ENCODE results near the gene TMEM100. TPM values are rescaled to one million over a fixed set of nuclear protein-coding genes. Genes with fewer than 3 reads are reported as not detected.
A peak's percentile ranks its signal among the peaks of the same experiment; 100 is the strongest.

The TMEM100 gene
- total RNA-seq, 6 experiments from 2014 or later = 0.18 to 0.26 TPM; not detected in 4

DNA sequence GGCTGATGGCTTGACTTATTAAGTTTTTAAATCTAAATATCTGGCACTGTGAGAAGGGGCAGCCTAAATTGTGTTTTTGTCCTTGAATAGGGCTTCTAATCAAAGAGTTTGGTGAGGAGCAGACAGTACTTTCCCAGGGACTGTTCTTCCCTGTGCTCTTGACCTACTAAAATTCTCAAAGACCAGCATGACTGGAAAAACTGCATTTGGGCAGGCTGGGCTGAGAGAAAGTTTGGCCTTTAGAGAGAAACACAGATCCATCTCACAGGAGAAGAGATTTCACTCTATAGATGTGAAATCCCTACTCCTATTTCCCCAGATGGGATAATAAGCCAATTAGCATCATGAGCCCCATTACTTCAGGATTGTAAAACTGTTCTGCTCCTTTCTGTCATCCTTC is 35.5 kb upstream of the TMEM100 start:
- TF ChIP-seq, protein P1, sequence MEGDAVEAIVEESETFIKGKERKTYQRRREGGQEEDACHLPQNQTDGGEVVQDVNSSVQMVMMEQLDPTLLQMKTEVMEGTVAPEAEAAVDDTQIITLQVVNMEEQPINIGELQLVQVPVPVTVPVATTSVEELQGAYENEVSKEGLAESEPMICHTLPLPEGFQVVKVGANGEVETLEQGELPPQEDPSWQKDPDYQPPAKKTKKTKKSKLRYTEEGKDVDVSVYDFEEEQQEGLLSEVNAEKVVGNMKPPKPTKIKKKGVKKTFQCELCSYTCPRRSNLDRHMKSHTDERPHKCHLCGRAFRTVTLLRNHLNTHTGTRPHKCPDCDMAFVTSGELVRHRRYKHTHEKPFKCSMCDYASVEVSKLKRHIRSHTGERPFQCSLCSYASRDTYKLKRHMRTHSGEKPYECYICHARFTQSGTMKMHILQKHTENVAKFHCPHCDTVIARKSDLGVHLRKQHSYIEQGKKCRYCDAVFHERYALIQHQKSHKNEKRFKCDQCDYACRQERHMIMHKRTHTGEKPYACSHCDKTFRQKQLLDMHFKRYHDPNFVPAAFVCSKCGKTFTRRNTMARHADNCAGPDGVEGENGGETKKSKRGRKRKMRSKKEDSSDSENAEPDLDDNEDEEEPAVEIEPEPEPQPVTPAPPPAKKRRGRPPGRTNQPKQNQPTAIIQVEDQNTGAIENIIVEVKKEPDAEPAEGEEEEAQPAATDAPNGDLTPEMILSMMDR (IDR thresholded peaks at IDR 0.05) = no peak
- no peaks in the 10 kb centered on the region for H3K9me3 Mint-ChIP-seq
- no peak overlapping the region for H3K4me3 Mint-ChIP-seq
- peaks cover 11% of the 10 kb centered on the region for H3K36me3 Mint-ChIP-seq (ENCODE audit: low read depth)
- peaks cover 2% of the 10 kb centered on the region for H3K4me1 Mint-ChIP-seq (ENCODE audit: low read depth)
- H3K27me3 Mint-ChIP-seq (ENCODE audit: insufficient read depth) = no peaks in the 10 kb centered on the region; the same call in 1 of the 2 replicates
- no peak for DNase-seq
- H3K27ac Mint-ChIP-seq = no peak overlapping the region

DNA sequence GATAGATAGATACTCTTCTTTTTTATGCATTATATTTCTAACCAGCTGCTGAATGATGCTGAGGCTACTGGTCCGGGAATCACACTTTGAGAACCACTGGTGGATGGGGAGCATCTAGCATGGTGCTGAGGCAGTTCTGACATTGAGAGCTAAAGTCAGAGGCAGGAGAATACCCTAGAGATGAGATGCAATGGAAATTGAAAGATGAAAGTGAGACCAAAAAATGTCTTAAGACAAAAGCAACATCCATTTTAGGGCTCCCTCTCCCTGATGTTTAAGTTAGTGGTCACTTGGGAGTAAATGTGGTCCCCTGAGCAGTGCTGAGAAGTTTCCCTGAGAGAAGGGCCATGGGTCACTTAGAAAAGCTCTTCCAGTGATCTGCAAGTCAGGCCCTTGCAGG is 35.0 kb upstream of the TMEM100 start:
- no peak overlapping the region for H3K4me3 Mint-ChIP-seq
- no peak for DNase-seq

GRCh38 chr17:55756689-55757088 is 34.0 kb upstream of the TMEM100 start:
- TF ChIP-seq, protein P1 (IDR thresholded peaks at IDR 0.05) = no peak
- H3K9me3 Mint-ChIP-seq = no peaks in the 10 kb centered on the region
- peaks cover 11% of the 10 kb centered on the region for H3K36me3 Mint-ChIP-seq (ENCODE audit: low read depth)
- H3K4me1 Mint-ChIP-seq (ENCODE audit: low read depth) = peaks cover 16% of the 10 kb centered on the region
- H3K27me3 Mint-ChIP-seq (ENCODE audit: insufficient read depth) = no peaks in the 10 kb centered on the region; the same call in 1 of the 2 replicates
- H3K4me3 Mint-ChIP-seq = no peak overlapping the region
- H3K27ac Mint-ChIP-seq = no peak overlapping the region
- DNase-seq = no peak

More for the DNA sequence above, 35.0 kb upstream of the TMEM100 start:
- Mint-ChIP-seq H3K9me3 (no peaks in the 10 kb centered on the region), H3K27me3 (ENCODE audit: insufficient read depth) (no peaks in the 10 kb centered on the region; the same call in 1 of the 2 replicates), H3K4me1 (ENCODE audit: low read depth) (peaks cover 6% of the 10 kb centered on the region), H3K36me3 (ENCODE audit: low read depth) (peaks cover 11% of the 10 kb centered on the region), H3K27ac (no peak overlapping the region)
- TF ChIP-seq, protein P1 (IDR thresholded peaks at IDR 0.05) = no peak

- Mint-ChIP-seq H3K27me3 (ENCODE audit: insufficient read depth) (peaks cover 1% of the 10 kb centered on the region; the same call in 1 of the 2 replicates), H3K9me3 (no peaks in the 10 kb centered on the region), H3K36me3 (ENCODE audit: low read depth) (peaks cover 11% of the 10 kb centered on the region), H3K27ac (peak overlapping the region; percentile 79), H3K4me3 (peak overlapping the region; percentile 91), H3K4me1 (ENCODE audit: low read depth) (peaks cover 24% of the 10 kb centered on the region)
- TF ChIP-seq, protein P1 (IDR thresholded peaks at IDR 0.05) = no peak
- DNase-seq = no peak
Measured at GRCh38 chr17:55751720-55752250, 29.1 kb upstream of the TMEM100 start.

DNA sequence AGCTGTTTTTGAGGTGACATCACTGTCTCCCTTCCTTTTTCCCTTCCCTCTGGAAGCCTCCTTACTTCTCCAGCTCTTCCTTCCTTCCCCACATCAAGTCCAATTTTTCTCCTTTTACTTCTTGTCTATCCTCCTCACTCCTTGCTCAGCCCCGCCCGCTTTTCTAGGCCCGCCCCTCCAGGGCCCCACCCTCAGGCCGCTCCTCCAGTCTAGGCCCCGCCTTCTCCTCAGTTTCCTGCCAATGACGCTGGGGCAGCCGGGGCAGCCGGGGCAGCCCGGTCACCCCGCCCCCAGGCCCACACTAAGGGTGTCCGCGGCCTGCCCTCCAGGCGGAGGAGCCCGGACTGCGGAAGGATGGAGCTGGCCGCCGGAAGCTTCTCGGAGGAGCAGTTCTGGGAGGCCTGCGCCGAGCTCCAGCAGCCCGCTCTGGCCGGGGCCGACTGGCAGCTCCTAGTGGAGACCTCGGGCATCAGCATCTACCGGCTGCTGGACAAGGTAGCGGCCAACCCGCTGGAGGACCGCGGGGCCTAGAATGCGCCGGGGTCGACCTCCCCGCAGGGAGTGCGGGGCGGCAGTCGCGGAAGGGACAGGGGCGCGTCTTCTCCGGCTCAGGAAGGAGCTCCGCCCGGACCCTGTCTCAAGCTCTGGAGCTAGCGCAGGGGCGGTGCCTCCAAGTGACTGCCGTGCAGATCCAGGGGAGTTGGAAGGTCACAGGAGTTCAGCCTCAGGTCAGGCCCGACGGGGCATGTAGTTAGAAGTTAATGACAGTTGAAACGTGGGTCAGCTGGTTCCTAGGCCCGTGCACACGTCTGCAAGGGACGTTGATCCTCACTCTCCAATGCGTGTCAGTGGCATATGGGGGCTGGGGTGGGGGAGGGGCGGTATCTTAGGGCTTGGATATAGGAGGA is 28.3 kb upstream of the TMEM100 start, which contains the start of gene PCTP:
Gene PCTP, plus strand, starts transcription at position 302 of the 908 bp plus-strand sequence. Its CDS starts 53 bp downstream, at position 355.
- TF ChIP-seq, protein P1 (IDR thresholded peaks at IDR 0.05) = peak; percentile 74
- peak within 1 kb of the TSS; percentile 79 for H3K27ac Mint-ChIP-seq
- peaks cover 11% of the 10 kb centered on the region for H3K36me3 Mint-ChIP-seq (ENCODE audit: low read depth)
- H3K27me3 Mint-ChIP-seq (ENCODE audit: insufficient read depth) = peaks cover 3% of the 10 kb centered on the region; the same call in 1 of the 2 replicates
- peak within 1 kb of the TSS; percentile 91 for H3K4me3 Mint-ChIP-seq
- no peaks in the 10 kb centered on the region for H3K9me3 Mint-ChIP-seq
- peaks cover 24% of the 10 kb centered on the region for H3K4me1 Mint-ChIP-seq (ENCODE audit: low read depth)
- peak; percentile 94 for DNase-seq
